IPS DF 19.7 (cell line): ENCODE measurements around the gene RNF8.
A peak's percentile ranks its signal among the peaks of the same experiment; 100 is the strongest.
"Not testable (repeated sequence)": the region's sequence is repeated elsewhere in the genome, so short reads cannot be mapped to it uniquely, and the experiment has no call there.

Source experiments
- DNase-seq: peaks from one replicate; pipeline ENCODE4 v3.0.0-alpha.2; 2013; ENCODE audit warnings: low read depth, low spot score

RNF8 gene

DNA sequence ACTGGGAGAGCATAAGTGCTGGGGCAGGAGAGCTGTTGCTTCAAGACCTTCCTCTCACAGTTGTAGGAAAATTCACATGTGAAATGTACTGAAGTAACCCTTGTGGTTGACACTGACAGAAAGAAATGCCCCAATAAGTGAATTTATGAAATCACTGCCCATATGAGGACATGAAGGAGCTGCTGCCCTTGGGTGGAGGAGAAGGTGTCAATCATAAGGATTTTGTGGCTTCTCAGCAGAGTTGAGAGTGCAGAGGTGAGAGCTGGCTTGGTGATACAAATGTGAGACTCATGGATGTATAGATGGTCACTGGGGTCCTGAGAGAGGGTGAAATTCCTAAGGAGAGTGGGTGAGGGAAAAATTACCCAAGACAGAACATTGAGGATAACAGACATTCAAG lies 45.3 kb downstream of the RNF8 start:
- DNase-seq = no peak

DNA sequence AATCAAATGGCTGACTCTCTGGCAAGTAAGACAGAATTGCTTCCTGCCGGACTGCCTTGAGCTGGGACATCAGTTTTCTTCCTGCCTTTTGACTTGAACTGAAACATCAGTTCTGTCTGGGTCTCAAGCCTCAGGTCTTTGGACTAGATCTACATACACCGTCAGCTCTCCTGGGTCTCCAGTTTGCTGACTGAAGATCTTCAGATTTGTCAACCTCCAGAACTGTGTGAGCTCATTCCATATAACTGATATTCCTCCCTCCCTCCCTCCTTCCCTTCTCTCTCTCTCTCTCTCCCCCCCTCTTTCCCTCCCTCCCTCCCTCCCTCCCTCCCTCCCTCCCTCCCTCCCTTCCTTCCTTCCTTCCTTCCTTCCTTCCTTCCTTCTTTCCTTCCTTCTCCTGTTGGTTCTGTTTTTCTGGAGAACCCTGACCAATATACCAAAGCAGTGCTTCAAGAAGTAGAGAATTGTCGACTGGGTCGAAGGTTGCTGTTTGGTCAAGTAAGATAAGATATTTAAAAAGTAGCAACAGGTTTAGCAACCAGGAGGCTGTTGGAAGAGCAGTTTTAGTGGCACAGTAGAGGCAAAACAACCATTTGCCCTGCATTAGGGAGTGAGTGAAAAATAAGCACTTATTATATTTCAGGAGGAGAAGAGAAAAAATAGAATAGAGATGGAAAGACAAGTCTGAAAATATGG lies 46.2 kb downstream of the RNF8 start:
- no peak for DNase-seq

DNA sequence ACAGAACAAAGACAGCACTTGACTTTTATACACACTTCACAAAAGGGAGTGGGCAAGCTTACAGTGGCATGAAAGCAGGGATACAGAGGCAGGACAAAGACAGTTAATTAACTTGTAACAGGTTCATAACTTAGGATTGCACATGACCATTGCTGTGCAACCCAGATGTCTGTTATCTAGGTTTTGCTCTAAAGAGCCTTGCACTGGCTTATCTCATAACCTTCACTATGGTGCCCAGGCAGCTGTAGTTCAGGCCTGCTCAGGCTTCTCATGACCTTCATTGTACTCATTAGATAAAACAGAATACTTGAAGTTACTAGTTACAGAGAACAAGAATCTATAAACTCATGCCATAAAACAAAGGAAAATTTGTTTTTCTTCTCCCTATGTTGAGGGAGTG lies 47.9 kb downstream of the RNF8 start:
- not testable (repeated sequence) for DNase-seq

DNA sequence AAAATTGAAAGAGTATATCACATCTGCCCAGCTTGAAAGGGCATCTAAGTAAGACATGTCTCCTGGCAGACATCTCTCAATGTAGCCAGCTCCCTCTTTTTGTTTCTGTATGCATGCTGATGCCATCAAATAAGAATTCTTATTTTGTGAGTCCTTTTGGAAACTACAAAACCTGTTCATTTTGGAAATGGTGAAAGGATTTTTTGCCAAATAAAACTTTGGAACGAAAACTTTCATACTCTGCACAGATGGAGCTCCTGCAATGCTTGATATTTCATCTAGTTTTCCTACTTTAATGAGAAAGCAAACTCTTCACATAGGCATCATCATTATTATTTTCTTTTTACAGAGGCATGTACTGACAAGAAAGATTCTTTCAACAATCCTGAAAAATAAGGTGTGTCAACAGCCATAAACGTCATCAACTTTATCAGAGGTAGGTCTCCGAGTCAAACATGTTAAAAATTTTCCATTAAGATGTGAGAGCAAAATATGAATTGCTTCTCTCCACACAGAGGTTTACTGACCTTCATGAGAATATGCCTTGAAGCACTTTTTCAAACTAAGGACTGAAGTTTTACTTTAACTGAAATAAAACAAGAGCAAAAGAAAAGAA lies 53.1 kb downstream of the RNF8 start:
- DNase-seq = no peak

DNA sequence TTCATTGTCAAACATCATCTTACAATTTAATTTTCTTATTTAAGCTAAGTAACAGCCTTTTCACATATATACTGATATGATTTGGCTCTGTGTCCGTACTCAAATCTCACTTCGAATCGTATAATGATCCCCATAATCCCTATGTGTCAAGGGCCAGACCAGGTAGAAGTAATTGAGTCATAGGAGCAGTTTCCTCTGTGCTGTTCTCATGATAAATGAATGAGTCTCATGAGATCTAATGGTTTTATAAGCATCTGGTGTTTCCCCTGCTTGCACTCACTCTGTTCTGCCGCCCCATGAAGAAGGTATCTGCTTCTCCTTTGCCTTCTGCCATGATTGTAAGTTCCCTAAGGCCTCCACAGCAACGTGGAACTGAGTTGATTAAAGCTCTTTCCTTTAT lies 54.2 kb downstream of the RNF8 start:
- DNase-seq = no peak

- no peak for DNase-seq
Measured at GRCh38 chr6:37409501-37409900, 55.7 kb downstream of the RNF8 start.

DNA sequence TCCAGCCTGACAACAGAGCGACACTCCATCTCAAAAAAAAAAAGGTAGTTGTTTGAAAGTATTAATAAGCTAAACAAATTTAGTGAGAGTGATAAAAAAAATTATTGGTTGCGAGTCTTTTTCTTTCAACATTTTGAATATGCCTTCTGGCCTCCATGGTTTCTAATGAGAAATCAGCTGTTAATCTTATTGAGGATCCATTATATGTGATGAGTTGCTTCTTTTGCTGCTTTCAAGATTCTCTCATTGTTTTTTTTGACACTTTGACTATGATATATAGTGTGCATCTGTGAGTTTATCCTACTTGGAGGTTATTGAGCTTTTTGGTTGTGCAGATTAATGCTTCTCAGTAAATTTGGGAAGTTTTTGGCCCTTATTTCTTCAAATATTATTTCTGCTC lies 63.6 kb downstream of the RNF8 start:
- no peak for DNase-seq

- DNase-seq = no peak
Measured at GRCh38 chr6:37418722-37419121, 64.9 kb downstream of the RNF8 start.

DNA sequence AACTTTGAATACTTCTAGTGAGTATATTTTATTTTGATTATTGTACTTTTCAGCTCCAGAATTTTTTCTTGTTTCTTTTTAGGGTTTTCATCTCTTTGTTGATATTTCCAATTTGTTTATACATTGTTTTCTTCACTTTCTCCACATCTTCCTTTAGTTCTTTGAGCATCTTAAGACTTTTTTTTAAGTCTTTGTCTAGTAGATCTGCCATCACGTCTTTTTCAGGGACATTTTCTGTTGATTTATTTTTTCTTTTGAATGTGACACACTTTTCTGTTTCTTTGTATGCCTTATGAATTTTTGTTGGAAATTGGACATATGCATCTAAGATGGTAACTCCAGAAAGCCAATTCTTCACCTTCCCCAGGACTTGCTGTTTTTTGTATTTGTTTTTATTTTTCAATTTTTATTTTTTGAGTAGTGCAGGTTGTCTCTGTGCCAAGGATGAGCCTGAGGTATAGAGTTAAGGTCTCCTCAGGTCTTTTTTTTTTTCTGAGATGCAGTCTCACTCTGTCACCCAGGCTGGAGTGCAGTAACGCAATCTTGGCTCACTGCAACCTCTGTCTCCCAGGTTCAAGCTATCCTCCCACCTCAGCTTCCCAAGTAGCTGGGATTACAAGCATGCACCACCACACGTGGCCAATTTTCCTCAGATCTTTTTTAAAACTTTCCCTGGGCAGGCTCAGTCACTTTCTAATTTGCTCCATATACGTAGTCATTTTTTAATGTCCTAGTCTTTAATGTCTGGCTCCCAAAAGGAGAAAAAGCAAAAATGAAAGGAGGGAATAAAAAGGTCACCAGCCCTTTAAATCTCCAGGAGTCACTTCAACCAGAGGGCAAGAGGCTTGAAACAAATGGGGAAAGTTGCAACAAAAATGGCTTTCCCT lies 72.5 kb downstream of the RNF8 start:
- DNase-seq = no peak

- DNase-seq = no peak
Measured at GRCh38 chr6:37426945-37427510, 73.2 kb downstream of the RNF8 start.

DNA sequence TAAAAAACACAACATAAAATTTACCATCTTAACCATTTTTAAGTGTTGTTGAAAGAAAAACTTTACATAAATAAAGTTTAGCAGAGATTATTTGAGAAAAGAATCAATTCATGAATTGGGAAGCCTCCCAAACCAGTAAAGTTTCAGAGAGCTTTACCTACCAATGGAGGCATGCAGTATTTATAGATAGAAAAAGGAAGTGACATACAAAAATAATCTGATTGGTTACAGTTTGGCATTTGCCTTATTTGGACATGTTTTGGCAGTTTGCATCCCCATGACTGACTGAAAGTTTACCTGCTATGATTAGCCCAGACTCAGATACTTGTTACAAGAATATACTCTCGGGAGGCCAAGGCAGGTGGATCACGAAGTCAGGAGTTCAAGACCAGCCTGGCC lies 75.6 kb downstream of the RNF8 start:
- no peak for DNase-seq

GRCh38 chr6:37432590-37432915 lies 78.8 kb downstream of the RNF8 start:
- DNase-seq = no peak

DNA sequence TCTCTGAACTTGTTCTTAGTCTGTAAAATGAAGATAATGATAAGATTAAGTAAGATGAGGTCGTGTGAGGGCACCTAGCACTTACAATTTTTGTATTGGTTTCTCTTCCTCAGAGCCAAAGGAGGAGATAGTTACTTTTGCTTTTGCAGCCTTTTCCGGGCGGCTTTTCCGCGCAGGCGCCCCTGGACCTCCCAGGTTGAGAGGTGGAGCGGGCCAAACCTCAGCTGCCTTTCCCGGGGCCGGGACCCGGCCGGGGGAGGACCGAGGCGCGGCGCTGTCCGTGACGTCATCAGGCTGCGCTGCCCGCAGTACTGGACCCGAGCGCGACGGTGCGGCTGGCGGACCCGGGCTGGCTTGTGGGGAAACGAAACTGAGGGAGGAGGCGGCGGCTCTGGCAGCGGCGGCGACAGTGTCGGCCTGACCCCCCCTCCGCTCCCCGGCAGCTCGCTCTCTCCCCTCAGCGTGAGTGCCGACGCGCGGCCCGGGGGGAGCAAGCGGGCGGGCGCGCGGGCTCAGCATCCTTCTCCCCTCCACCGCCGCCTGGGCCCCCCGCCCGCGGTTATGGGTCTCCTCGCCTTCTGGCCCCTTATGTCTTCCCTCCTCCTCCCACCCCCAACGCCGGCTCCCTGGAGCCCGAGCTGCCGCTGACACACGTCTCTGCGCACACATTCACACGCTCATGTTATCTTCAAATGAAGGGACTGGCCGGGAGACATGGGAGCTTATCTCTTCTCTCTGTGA lies 79.3 kb downstream of the RNF8 start, which contains the start of gene CMTR1:
Gene CMTR1 (plus strand): TSS at position 306 of the 741 bp plus-strand sequence. CDS start 2,409 bp downstream, outside the sequence.
- peak; percentile 64 for DNase-seq

GRCh38 chr6:37433657-37434271 lies 80.0 kb downstream of the RNF8 start:
- no peak for DNase-seq

DNA sequence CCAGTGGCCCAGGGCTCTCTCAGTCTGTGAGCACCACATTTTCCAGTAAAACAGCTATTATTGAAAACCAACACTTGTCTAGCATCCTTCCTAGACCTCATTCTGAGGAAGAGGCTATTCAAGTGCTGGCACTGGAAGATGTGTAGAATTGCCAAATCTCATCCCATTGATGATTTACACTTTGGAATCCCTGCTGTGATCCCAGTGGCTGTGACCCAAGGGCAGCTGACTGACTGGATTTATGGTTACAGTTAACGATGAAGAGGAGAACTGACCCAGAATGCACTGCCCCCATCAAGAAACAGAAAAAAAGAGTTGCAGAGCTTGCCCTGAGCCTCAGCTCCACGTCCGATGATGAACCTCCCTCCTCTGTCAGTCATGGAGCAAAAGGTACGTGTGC lies 81.6 kb downstream of the RNF8 start:
- DNase-seq = no peak

DNA sequence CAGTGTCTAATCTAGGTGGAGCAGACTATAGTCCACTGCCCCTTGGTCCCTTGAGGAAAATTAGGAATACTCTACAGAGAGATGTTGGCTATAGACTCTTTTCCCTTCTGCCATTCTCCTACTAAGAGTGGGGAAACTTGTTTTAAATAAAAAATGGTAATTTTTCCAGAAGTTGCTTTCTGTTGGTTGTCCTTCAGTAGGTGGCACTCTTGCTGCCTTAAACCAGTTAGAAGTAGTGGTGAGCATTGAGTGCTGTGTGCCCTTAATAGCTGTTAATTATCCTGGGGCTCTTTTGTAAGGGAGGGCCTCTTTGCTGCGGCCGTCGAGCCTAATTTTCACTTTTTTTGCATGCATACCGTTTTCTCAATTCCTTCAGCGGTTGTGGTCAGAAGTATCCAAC lies 82.0 kb downstream of the RNF8 start:
- DNase-seq = no peak

DNA sequence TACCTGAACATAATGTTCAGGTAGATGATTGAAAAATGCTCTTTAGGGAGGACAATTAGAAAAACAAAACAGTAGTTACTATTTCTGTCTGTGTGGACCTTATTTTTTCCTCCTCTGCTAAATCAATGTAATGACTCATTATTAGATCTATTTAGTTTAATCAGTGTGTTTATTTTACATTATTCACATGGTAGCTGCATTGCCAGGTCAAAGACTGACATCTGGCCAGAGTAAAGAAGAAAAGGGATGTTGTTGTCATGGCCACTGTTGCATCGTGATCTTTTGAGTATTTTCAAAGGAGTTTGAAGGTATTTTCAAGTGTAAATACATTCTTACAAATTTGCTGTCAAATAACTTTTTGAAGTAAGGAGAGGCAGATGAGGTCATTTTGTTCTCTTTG lies 85.1 kb downstream of the RNF8 start:
- DNase-seq = no peak

GRCh38 chr6:37441651-37442050 lies 87.9 kb downstream of the RNF8 start:
- no peak for DNase-seq

DNA sequence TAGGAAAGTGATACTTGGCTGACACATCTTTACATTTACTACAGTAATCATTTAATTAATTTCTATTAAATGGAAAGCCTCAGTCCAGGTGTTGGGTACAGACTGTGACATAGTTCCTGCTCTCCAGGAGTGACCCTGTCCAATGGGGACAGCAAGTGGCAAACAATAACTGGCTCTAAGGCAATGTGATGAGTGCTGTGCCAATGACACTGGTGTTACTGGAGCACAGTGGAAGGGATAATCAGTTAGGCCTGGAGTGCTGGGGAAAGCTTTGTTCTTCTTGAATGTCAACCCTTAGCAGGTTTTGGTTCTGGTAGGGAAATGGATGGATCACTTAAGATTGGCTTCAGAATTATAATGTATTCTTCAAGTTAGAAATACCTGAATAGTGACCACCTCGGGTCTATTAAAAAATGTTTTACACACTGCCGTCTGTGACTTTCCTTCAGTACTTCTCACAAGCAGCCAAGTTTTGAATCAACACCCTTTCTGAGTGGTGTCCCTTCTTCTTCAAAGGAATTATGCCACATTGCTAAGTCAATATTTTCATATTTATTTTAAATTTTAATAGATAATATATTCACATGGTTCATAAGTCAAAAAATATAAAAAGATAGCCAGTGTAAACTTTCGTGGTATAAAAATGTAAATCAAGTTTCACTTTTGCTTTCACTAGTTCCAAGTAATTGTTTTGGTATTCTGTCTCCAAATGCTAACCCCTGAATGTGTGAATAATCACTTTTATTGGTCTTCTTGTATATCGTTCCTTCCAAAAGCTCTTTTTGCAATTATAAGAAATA lies 88.8 kb downstream of the RNF8 start:
- no peak for DNase-seq

DNA sequence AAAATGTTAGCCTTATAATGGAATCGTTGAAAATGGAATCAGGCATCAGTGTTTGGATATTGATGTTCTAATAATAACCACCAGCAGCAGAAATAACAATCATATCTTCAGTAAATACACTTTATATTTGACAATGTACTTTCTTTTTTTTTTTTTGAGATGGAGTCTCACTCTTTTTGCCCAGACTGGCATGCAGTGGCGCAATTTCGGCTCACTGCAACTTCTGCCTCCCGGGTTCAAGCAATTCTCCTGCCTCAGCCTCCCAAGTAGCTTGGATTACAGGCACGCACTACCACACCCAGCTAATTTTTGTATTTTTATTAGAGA lies 89.4 kb downstream of the RNF8 start:
- DNase-seq = not testable (repeated sequence)
